Activated CD4-positive, alpha-beta memory T cell treated with anti-CD3 and anti-CD28 coated beads, Interleukin-2, amount 10 ng/mL, durations not matched to agents 7 days and 5 days (primary cell): Measurements from ENCODE around the gene COMP. TPM values are rescaled to one million over a fixed set of nuclear protein-coding genes. Genes with fewer than 3 reads are reported as not detected.

Experiments used
- CTCF ChIA-PET: fragments of 350-600 bp; sonication (Branson Sonifier 250); formaldehyde crosslinking; loops from one replicate; lab custom pipeline; 2021; ENCODE audit warnings: antibody characterized with exemption, inconsistent platforms; lab: Charles Lee
- POLR2A ChIA-PET: fragments of 350-600 bp; sonication (Branson Sonifier 250); formaldehyde crosslinking; loops from one replicate; lab custom pipeline; 2021; ENCODE audit warnings: antibody characterized with exemption; lab: Charles Lee
- DNase-seq: peaks from one replicate; pipeline ENCODE4 v3.0.0-alpha.2; 2020
- H3K27ac Mint-ChIP-seq: one replicate; pipeline ENCODE4 v1.8.0; 2021; ENCODE audit warnings: mild to moderate bottlenecking, mixed read lengths
- H3K27me3 Mint-ChIP-seq: one replicate; pipeline ENCODE4 v1.8.0; 2021; ENCODE audit warnings: mixed read lengths
- H3K36me3 Mint-ChIP-seq: one replicate; pipeline ENCODE4 v1.8.0; 2021; ENCODE audit warnings: low read depth, mixed read lengths
- H3K4me1 Mint-ChIP-seq: one replicate; pipeline ENCODE4 v1.8.0; 2021; ENCODE audit warnings: mixed read lengths
- H3K4me3 Mint-ChIP-seq: one replicate; pipeline ENCODE4 v1.8.0; 2021; ENCODE audit warnings: mild to moderate bottlenecking, mixed read lengths
- H3K9me3 Mint-ChIP-seq: one replicate; pipeline ENCODE4 v1.8.0; 2021; ENCODE audit warnings: mixed read lengths
- total RNA-seq, 2 experiments: library from RNA; stranded (reverse); gene quantifications; one replicate each; pipeline ENCODE4 v1.2.3, GENCODE V29; 2021

COMP gene
- total RNA-seq, 2 experiments from 2014 or later, result not detected

GRCh38 chr19:18777301-18778075 lies 13.6 kb downstream of the COMP start:
- H3K9me3 Mint-ChIP-seq, result no peaks in the 10 kb centered on the region
- peaks cover 3% of the 10 kb centered on the region for H3K27me3 Mint-ChIP-seq
- H3K4me1 Mint-ChIP-seq, result no peaks in the 10 kb centered on the region
- H3K36me3 Mint-ChIP-seq, result no peaks in the 10 kb centered on the region
- ChIA-PET POLR2A (no interaction called here), CTCF (no interaction called here)
- H3K27ac Mint-ChIP-seq, result no peak overlapping the region
- no peak overlapping the region for H3K4me3 Mint-ChIP-seq
- no peak for DNase-seq

DNA sequence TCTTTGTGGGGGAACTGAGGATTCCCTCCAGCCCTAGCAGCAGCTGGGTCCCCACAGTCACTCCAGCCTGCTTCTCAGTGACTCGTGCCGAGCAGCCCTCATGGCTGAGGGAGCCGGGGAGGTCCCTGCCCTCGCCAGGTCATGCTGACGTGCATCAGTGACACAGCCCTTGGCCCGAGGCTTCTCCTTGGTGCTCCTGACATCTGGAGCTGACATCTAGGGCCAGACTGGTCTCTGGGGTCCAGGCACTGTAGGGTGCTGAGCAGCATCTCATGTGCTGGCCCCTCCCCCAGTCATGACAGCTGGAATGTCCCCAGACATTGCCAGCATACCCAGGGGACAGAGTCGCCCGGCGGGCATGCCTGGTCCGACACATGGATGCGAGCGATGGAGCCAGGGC lies 14.4 kb downstream of the COMP start:
- CTCF ChIA-PET, result no interaction called here
- POLR2A ChIA-PET, result no interaction called here
- Mint-ChIP-seq H3K27me3 (peaks cover 3% of the 10 kb centered on the region), H3K4me3 (no peak overlapping the region), H3K9me3 (no peaks in the 10 kb centered on the region), H3K27ac (no peak overlapping the region), H3K4me1 (no peaks in the 10 kb centered on the region), H3K36me3 (no peaks in the 10 kb centered on the region)
- no peak for DNase-seq

GRCh38 chr19:18776288-18776594 lies 14.9 kb downstream of the COMP start:
- no peaks in the 10 kb centered on the region for H3K36me3 Mint-ChIP-seq
- DNase-seq, result no peak
- POLR2A ChIA-PET, result no interaction called here
- no peaks in the 10 kb centered on the region for H3K4me1 Mint-ChIP-seq
- CTCF ChIA-PET, result no interaction called here
- H3K27ac Mint-ChIP-seq, result no peak overlapping the region
- H3K4me3 Mint-ChIP-seq, result no peak overlapping the region
- peaks cover 3% of the 10 kb centered on the region for H3K27me3 Mint-ChIP-seq
- H3K9me3 Mint-ChIP-seq, result no peaks in the 10 kb centered on the region

- ChIA-PET CTCF (no interaction called here), POLR2A (no interaction called here)
- DNase-seq, result no peak
- H3K27ac Mint-ChIP-seq, result no peak overlapping the region
- H3K4me3 Mint-ChIP-seq, result no peak overlapping the region
- no peaks in the 10 kb centered on the region for H3K4me1 Mint-ChIP-seq
- H3K36me3 Mint-ChIP-seq, result no peaks in the 10 kb centered on the region
- H3K9me3 Mint-ChIP-seq, result no peaks in the 10 kb centered on the region
- peaks cover 3% of the 10 kb centered on the region for H3K27me3 Mint-ChIP-seq
Observed at GRCh38 chr19:18775586-18776287, 15.4 kb downstream of the COMP start.

- Mint-ChIP-seq H3K27ac (no peak overlapping the region), H3K9me3 (no peaks in the 10 kb centered on the region), H3K27me3 (peaks cover 3% of the 10 kb centered on the region), H3K36me3 (no peaks in the 10 kb centered on the region), H3K4me1 (no peaks in the 10 kb centered on the region), H3K4me3 (no peak overlapping the region)
- DNase-seq, result no peak
- CTCF ChIA-PET, result no interaction called here
- POLR2A ChIA-PET, result no interaction called here
Observed at GRCh38 chr19:18774782-18775444, 16.2 kb downstream of the COMP start.

- H3K27ac Mint-ChIP-seq, result no peak overlapping the region
- no peaks in the 10 kb centered on the region for H3K4me1 Mint-ChIP-seq
- H3K9me3 Mint-ChIP-seq, result no peaks in the 10 kb centered on the region
- no peaks in the 10 kb centered on the region for H3K36me3 Mint-ChIP-seq
- ChIA-PET POLR2A (no interaction called here), CTCF (no interaction called here)
- peaks cover 2% of the 10 kb centered on the region for H3K27me3 Mint-ChIP-seq
- no peak for DNase-seq
- H3K4me3 Mint-ChIP-seq, result no peak overlapping the region
Observed at GRCh38 chr19:18774107-18774506, 17.0 kb downstream of the COMP start.

- Mint-ChIP-seq H3K9me3 (no peaks in the 10 kb centered on the region), H3K36me3 (no peaks in the 10 kb centered on the region), H3K4me3 (no peak overlapping the region), H3K27me3 (no peaks in the 10 kb centered on the region), H3K4me1 (no peaks in the 10 kb centered on the region), H3K27ac (no peak overlapping the region)
- POLR2A ChIA-PET, result no interaction called here
- DNase-seq, result no peak
- CTCF ChIA-PET, result no interaction called here
Observed at GRCh38 chr19:18773682-18774081, 17.4 kb downstream of the COMP start.

DNA sequence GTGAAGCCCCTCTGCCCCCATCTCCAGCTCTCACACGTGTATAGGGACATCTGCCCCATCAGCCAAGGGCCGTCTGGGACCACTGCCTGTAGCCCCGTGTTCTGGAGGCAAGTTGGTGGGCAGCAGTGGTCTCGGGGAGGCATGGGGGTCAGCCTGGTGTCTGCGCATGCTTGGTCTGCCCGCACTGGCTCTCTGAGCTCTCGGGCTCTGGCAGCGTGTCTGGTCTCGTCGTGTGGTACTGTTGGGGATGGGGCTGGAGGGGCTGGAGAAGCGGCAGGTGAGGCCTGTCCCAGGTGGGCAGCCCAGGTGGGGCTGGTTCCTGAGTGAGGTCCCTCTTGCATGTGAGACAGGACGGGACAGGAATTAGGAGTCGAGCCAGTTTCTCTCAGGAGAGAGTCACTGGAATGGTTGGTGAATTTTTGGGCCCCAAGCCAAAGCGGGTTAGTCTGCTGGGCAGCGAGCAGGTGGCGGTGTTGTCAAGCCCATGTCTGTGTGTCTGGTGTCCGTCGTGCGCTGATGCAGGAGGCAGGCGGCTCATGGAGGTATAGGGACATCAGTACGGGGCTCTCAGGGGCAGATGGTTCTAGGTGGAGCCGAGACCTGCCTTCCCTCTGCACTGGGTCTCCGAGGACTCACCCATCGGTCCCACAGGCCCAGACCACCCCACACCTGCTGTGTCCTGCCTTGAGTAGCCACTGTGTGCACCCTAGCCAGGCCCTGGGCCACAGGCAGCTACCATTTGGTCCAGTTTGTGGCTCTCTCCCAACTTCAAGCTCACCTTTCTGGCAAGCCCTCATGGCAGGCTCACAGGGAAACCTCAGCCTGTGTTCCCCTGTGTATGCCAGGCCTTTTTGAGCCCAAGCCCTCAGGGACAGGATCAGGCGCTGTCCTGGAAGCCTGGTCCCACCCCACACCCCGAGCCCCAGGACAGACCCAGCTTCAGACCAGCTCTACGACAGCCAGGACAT lies 18.2 kb downstream of the COMP start:
- ChIA-PET CTCF (interaction anchor here (0.6 kb wide), 1 partner anchor 79 kb away, joined by 5 read pairs; no protein-coding TSS in a partner anchor), POLR2A (no interaction called here)
- H3K36me3 Mint-ChIP-seq, result no peaks in the 10 kb centered on the region
- DNase-seq, result no peak
- H3K27ac Mint-ChIP-seq, result no peak overlapping the region
- H3K4me3 Mint-ChIP-seq, result no peak overlapping the region
- H3K27me3 Mint-ChIP-seq, result no peaks in the 10 kb centered on the region
- no peaks in the 10 kb centered on the region for H3K4me1 Mint-ChIP-seq
- H3K9me3 Mint-ChIP-seq, result no peaks in the 10 kb centered on the region

- Mint-ChIP-seq H3K4me1 (no peaks in the 10 kb centered on the region), H3K9me3 (no peaks in the 10 kb centered on the region), H3K27ac (no peak overlapping the region), H3K27me3 (no peaks in the 10 kb centered on the region), H3K36me3 (no peaks in the 10 kb centered on the region), H3K4me3 (no peak overlapping the region)
- POLR2A ChIA-PET, result no interaction called here
- no peak for DNase-seq
- CTCF ChIA-PET, result interaction anchor here (0.8 kb wide), 1 partner anchor 75 kb away, joined by 3 read pairs; no protein-coding TSS in a partner anchor
Observed at GRCh38 chr19:18771328-18772242, 19.5 kb downstream of the COMP start.

- Mint-ChIP-seq H3K27me3 (no peaks in the 10 kb centered on the region), H3K36me3 (no peaks in the 10 kb centered on the region), H3K9me3 (no peaks in the 10 kb centered on the region), H3K4me3 (no peak overlapping the region), H3K27ac (no peak overlapping the region), H3K4me1 (no peaks in the 10 kb centered on the region)
- no peak for DNase-seq
- CTCF ChIA-PET, result interaction anchor here (0.8 kb wide), 1 partner anchor 76 kb away, joined by 3 read pairs; no protein-coding TSS in a partner anchor
- POLR2A ChIA-PET, result no interaction called here
Observed at GRCh38 chr19:18770663-18771327, 20.3 kb downstream of the COMP start.

- Mint-ChIP-seq H3K36me3 (no peaks in the 10 kb centered on the region), H3K4me1 (no peaks in the 10 kb centered on the region), H3K4me3 (no peak overlapping the region), H3K27me3 (no peaks in the 10 kb centered on the region), H3K9me3 (no peaks in the 10 kb centered on the region), H3K27ac (no peak overlapping the region)
- ChIA-PET CTCF (no interaction called here), POLR2A (no interaction called here)
- DNase-seq, result no peak
Observed at GRCh38 chr19:18769989-18770528, 21.0 kb downstream of the COMP start.
